Fibroblast of villous mesenchyme (primary cell): Measurements from ENCODE around the gene OGFOD3. TPM values are rescaled to one million over a fixed set of nuclear protein-coding genes. Genes with fewer than 3 reads are reported as not detected.

Source experiments
- DNase-seq: peaks from one replicate; pipeline ENCODE4 v3.0.0-alpha.2; 2010; ENCODE audit warnings: low read depth
- H3K4me3 ChIP-seq: 2 replicates; pipeline ENCODE4 v1.5.1; 2011; ENCODE audit warnings: low read depth, mild to moderate bottlenecking, low read length
- total RNA-seq: library from RNA; depleted of rRNA; stranded (reverse); fragments of >200 nt; gene quantifications from 2 replicates; pipeline ENCODE4 v1.2.3, GENCODE V29; 2012
- TF ChIP-seq, protein P1 (sequence below): IDR thresholded peaks from 2 replicates; pipeline ENCODE4 v1.5.1; 2012; ENCODE audit warnings: low read depth, mild to moderate bottlenecking, low read length; ENCODE audit not compliant: insufficient read depth

The OGFOD3 gene
- total RNA-seq, 1 donor: 20.7 TPM

DNA sequence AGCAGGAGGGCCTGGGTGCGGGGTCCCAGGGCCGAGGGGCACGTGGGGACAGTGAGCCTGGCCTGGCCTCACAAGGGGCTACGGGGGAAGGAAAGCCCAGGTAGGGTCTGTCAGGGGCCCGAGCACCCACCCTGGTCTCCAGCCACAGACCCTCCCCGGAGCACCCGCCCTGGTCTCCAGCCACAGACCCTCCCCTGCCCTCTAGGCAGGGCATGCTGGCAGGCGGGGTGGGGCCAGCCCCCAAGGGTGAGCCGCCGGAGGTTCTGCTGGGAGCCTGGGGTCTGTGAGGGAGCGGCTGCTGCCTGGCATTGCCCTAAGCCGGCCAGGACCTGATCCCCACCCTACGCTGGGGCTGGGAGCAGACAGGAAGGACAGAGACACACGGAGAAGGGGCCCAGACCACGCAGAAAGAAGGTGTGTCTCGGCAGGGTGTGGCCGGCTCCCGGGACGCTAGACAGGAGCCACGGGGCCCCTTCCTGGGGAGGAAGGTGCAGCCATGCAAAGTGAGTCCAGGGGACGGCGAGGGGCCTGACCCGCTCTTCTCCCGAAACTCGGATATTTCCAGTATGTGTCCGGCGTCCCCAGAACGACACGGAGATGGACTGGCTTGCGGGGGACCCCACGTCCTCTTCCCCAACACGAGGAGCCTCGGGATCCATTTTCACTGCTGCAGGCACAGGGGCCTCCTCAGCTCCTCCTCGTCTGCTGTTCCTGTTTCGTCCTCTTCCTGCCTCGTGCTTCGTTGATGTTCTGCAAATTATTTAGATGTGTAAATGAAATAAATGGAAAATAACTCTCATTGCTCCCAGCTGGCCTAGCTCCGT lies 31.3 kb downstream of the OGFOD3 start:
- no peak overlapping the region for H3K4me3 ChIP-seq
- TF ChIP-seq, protein P1, sequence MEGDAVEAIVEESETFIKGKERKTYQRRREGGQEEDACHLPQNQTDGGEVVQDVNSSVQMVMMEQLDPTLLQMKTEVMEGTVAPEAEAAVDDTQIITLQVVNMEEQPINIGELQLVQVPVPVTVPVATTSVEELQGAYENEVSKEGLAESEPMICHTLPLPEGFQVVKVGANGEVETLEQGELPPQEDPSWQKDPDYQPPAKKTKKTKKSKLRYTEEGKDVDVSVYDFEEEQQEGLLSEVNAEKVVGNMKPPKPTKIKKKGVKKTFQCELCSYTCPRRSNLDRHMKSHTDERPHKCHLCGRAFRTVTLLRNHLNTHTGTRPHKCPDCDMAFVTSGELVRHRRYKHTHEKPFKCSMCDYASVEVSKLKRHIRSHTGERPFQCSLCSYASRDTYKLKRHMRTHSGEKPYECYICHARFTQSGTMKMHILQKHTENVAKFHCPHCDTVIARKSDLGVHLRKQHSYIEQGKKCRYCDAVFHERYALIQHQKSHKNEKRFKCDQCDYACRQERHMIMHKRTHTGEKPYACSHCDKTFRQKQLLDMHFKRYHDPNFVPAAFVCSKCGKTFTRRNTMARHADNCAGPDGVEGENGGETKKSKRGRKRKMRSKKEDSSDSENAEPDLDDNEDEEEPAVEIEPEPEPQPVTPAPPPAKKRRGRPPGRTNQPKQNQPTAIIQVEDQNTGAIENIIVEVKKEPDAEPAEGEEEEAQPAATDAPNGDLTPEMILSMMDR: no peak
- no peak for DNase-seq

DNA sequence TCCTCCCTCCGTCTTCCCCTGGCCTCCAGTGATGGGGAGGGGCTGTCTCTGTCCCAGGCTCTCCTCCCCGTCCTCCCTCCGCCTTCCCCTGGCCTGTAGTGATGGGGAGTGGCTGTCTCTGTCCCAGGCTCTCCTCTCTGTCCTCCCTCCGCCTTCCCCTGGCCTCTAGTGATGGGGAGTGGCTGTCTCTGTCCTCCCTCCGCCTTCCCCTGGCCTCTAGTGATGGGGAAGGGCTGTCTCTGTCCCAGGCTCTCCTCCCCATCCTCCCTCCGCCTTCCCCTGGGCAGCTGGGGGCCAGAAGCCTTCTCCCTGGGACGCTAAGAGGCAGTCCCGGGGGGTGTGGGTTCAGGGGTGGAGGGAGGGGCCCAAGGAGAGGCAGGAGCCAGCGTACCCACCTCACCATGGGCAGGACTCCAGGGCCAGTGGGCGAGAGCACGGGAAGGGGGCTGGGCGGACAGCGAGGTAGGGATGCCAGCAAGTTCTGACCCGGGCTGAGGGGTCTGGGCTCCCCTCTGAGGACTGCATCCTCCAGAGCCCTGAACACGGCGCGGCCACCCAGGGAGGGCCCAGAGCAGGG lies 32.0 kb downstream of the OGFOD3 start:
- TF ChIP-seq, protein P1: no peak
- no peak for DNase-seq
- H3K4me3 ChIP-seq: no peak overlapping the region

DNA sequence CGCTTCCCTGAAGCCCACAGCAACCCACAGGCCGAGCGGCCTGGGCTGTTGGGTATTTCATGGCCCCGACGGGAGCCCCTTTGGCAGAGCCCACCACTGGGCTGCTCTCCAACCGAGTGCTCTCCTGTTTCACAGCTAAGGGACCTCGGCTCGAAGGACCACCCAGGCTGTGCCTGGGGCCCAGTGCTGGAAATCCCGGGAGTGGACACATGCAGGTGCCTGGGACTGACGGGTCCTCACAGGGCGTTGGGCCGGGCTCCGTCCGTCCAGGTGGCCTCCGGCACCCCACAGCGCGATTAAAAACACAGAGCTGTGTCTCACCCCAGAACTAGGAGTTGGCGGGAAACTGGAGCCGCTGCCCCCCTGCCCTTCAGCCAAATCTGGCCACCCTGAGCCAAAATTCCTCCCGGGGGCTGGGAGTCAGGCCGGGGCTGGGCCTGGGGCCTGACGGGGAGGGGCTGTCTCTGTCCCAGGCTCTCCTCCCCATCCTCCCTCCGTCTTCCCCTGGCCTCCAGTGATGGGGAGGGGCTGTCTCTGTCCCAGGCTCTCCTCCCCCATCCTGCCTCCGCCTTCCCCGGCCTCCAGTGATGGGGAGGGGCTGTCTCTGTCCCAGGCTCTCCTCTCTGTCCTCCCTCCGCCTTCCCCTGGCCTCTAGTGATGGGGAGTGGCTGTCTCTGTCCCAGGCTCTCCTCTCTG lies 32.7 kb downstream of the OGFOD3 start:
- TF ChIP-seq, protein P1: no peak
- no peak for DNase-seq
- H3K4me3 ChIP-seq: no peak overlapping the region

DNA sequence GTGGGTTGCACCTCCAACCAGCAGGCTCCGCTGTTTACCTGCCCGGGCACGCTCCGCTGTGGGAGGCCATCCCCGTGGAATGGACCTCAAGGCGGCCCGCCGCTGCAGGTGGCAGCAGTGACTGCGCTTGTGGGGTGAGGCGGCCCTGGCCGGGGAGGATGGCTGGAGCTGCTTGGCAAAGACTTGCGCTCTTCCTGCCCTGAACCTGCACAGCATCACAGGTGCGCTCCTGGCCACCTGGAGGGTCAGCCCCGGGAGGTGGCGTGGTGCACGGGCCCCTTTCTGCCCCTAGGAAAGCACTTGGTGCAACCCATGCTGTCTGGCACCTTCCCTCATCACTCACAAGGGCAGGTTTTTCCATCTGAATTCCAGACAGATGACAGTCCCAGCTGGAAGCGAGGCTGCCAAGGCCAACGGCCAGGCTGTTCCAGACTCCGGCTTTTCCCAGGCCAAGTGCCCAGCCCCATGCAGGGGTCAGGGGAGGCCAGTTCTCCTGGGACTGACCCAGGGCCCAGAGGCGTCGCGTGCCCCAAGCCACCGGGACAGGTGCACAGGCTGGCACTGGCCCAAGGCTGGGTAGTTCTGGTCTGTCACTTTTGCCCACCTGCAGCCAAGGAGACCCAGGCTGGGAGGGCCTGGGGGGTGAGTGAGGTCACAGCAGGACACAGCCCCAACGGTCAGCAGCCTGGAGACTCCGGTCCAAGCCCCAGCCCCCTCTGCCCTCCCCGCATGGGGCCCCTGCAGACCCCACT lies 33.5 kb downstream of the OGFOD3 start:
- H3K4me3 ChIP-seq: no peak overlapping the region
- TF ChIP-seq, protein P1: no peak
- DNase-seq: no peak

DNA sequence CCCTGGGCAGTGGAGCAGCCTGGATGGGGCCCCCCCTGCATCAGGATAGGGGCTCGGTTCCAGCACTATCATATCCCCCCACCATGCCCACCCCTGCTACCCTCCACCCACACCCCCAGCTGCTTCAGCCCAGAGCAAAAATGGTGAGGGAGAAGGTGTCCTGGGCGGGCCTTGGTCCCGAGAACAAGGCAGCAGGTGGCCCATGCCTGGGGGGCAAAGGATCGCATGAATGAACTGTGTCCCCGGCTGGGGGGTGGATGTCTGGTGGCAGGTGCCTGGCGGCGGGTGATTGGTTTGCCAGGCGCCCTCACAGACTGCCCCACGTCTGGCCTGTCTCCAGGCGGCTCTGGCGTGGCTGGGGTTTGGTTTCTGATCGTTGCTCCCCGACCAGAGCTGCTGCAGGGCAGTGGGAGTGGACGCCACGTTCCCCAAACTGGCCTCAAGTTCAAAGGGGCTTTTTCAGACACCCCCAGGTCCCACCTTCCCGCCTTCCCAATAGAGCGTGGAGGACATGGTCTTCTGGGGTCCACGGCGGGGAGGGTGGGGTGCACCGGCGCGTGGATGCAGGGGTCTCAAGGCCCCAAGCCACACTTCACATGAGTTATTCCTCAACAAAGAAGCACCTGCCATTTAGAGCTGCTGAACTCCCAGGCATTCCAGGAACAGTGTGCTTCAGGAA lies 34.2 kb downstream of the OGFOD3 start:
- DNase-seq: no peak

More for the DNA sequence above, 34.2 kb downstream of the OGFOD3 start:
- TF ChIP-seq, protein P1: no peak
- H3K4me3 ChIP-seq: no peak overlapping the region
